H9 (cell line): ENCODE data around the gene LRRC28. TPM values are rescaled to one million over a fixed set of nuclear protein-coding genes. Genes with fewer than 3 reads are reported as not detected.

Experiments used
- DNase-seq: peaks from one replicate; pipeline ENCODE4 v3.0.0-alpha.2; 2017
- H2AFZ ChIP-seq: one replicate; pipeline ENCODE4 v1.6.1; 2013; ENCODE audit warnings: mild to moderate bottlenecking, low read length, control low read depth, moderate library complexity
- H2AK5ac ChIP-seq: 2 replicates; pipeline ENCODE4 v1.6.1; 2013; ENCODE audit warnings: low read length, control low read depth, mixed read lengths; ENCODE audit not compliant: insufficient read length
- H2BK120ac ChIP-seq: one replicate; pipeline ENCODE4 v1.6.1; 2013; ENCODE audit warnings: low read depth, mild to moderate bottlenecking, low read length, control low read depth, inconsistent platforms; ENCODE audit not compliant: poor library complexity, severe bottlenecking
- H2BK12ac ChIP-seq: 2 replicates; pipeline ENCODE4 v1.6.1; 2013; ENCODE audit warnings: low read length, control low read depth, mixed read lengths, low read depth; ENCODE audit not compliant: insufficient read length
- H2BK15ac ChIP-seq: 2 replicates; pipeline ENCODE4 v1.6.1; 2013; ENCODE audit warnings: low read depth, low read length, control low read depth
- H2BK20ac ChIP-seq: one replicate; pipeline ENCODE4 v1.6.1; 2013; ENCODE audit warnings: low read depth, mild to moderate bottlenecking, low read length, control low read depth, inconsistent platforms; ENCODE audit not compliant: poor library complexity, severe bottlenecking
- H2BK5ac ChIP-seq: 2 replicates; pipeline ENCODE4 v1.6.1; 2013; ENCODE audit warnings: low read length, control low read depth, mixed read lengths; ENCODE audit not compliant: insufficient read length
- H3K14ac ChIP-seq: 2 replicates; pipeline ENCODE4 v1.6.1; 2013; ENCODE audit warnings: low read length, control low read depth; ENCODE audit not compliant: insufficient read depth
- H3K18ac ChIP-seq: 2 replicates; pipeline ENCODE4 v1.6.1; 2013; ENCODE audit warnings: low read depth, mild to moderate bottlenecking, mixed read lengths, low read length, control low read depth; ENCODE audit not compliant: insufficient read length
- H3K23ac ChIP-seq: 2 replicates; pipeline ENCODE4 v1.6.1; 2013; ENCODE audit warnings: low read length, control low read depth, mixed read lengths, low read depth; ENCODE audit not compliant: insufficient read length
- H3K23me2 ChIP-seq: 2 replicates; pipeline ENCODE4 v1.6.1; 2013; ENCODE audit warnings: low read depth, mild to moderate bottlenecking, mixed read lengths, low read length, control low read depth; ENCODE audit not compliant: insufficient read length, poor library complexity, severe bottlenecking
- H3K27ac ChIP-seq: 2 replicates; pipeline ENCODE4 v1.5.1; 2013; ENCODE audit warnings: low read length, control low read depth, mixed read lengths, low read depth; ENCODE audit not compliant: insufficient read length
- H3K27me3 ChIP-seq: 2 replicates; pipeline ENCODE4 v1.6.1; 2013; ENCODE audit warnings: low read length, control low read depth, inconsistent platforms; ENCODE audit not compliant: insufficient read depth
- H3K4ac ChIP-seq: 2 replicates; pipeline ENCODE4 v1.6.1; 2013; ENCODE audit warnings: low read depth, mild to moderate bottlenecking, control low read depth, inconsistent platforms, low read length, moderate library complexity
- H3K4me1 ChIP-seq: 2 replicates; pipeline ENCODE4 v1.6.1; 2013; ENCODE audit warnings: low read length, control low read depth, inconsistent platforms; ENCODE audit not compliant: insufficient read depth
- H3K4me2 ChIP-seq: 2 replicates; pipeline ENCODE4 v1.6.1; 2013; ENCODE audit warnings: low read length, control low read depth, mixed read lengths; ENCODE audit not compliant: insufficient read length, insufficient read depth
- H3K56ac ChIP-seq: 2 replicates; pipeline ENCODE4 v1.6.1; 2013; ENCODE audit warnings: low read depth, mild to moderate bottlenecking, mixed read lengths, low read length, control low read depth; ENCODE audit not compliant: insufficient read length
- H3K79me1 ChIP-seq: 2 replicates; pipeline ENCODE4 v1.6.1; 2013; ENCODE audit warnings: low read depth, mild to moderate bottlenecking, moderate library complexity, low read length, control low read depth, inconsistent platforms; ENCODE audit not compliant: insufficient read depth, poor library complexity, severe bottlenecking
- H3K79me2 ChIP-seq: 2 replicates; pipeline ENCODE4 v1.6.1; 2013; ENCODE audit warnings: low read length, control low read depth, inconsistent platforms; ENCODE audit not compliant: insufficient read depth
- H3K9ac ChIP-seq: 2 replicates; pipeline ENCODE4 v1.6.1; 2013; ENCODE audit warnings: low read length, control low read depth, mixed read lengths; ENCODE audit not compliant: insufficient read length; ENCODE audit errors: extremely low read depth
- H3K9me3 ChIP-seq: one replicate; pipeline ENCODE4 v1.6.1; 2013; ENCODE audit warnings: low read depth, low read length, inconsistent platforms; ENCODE audit not compliant: control insufficient read depth
- H3T11ph ChIP-seq: one replicate; pipeline ENCODE4 v1.6.1; 2013; ENCODE audit warnings: mild to moderate bottlenecking, low read length, control low read depth, inconsistent platforms
- H4K20me1 ChIP-seq: one replicate; pipeline ENCODE4 v1.6.1; 2013; ENCODE audit not compliant: control insufficient read depth, insufficient read length, insufficient read depth
- H4K5ac ChIP-seq: 2 replicates; pipeline ENCODE4 v1.6.1; 2013; ENCODE audit warnings: low read depth, mild to moderate bottlenecking, mixed read lengths, low read length, control low read depth; ENCODE audit not compliant: insufficient read length
- H4K8ac ChIP-seq: replicated peaks from 2 replicates; pipeline ENCODE4 v1.6.1; 2013; ENCODE audit warnings: low read length, control low read depth, mixed read lengths, low read depth; ENCODE audit not compliant: insufficient read length
- H4K91ac ChIP-seq: 2 replicates; pipeline ENCODE4 v1.6.1; 2013; ENCODE audit warnings: low read depth, mild to moderate bottlenecking, moderate library complexity, mixed read lengths, low read length, control low read depth; ENCODE audit not compliant: insufficient read length
- H3K27ac Mint-ChIP-seq, 3 experiments: 2 replicates in 2 of 3; 3 replicates in 1 of 3; pipeline ENCODE4 v1.8.0; 2020 to 2021; ENCODE audit warnings: mixed read lengths in 3 of 3, mild to moderate bottlenecking in 1 of 3, moderate library complexity in 1 of 3
- H3K27me3 Mint-ChIP-seq: 2 replicates; pipeline ENCODE4 v1.8.0; 2021; ENCODE audit warnings: low read depth, mild to moderate bottlenecking, moderate library complexity, mixed read lengths
- H3K36me3 Mint-ChIP-seq, 3 experiments: 2 replicates in 2 of 3; 3 replicates in 1 of 3; pipeline ENCODE4 v1.8.0; 2020 to 2021; ENCODE audit warnings: low read depth in 3 of 3, mixed read lengths in 3 of 3; ENCODE audit not compliant: insufficient read depth in 1 of 3
- H3K4me1 Mint-ChIP-seq, 2 experiments: 2 replicates each; pipeline ENCODE4 v1.8.0; 2020; ENCODE audit warnings: mixed read lengths in 2 of 2
- H3K4me3 Mint-ChIP-seq, 2 experiments: 2 replicates in 1 of 2; 3 replicates in 1 of 2; pipeline ENCODE4 v1.8.0; 2020 to 2021; ENCODE audit warnings: mild to moderate bottlenecking in 2 of 2, mixed read lengths in 2 of 2, moderate library complexity in 1 of 2
- H3K9me3 Mint-ChIP-seq, 2 experiments: 2 replicates in 1 of 2; 3 replicates in 1 of 2; pipeline ENCODE4 v1.8.0; 2020; ENCODE audit warnings: mild to moderate bottlenecking in 2 of 2, mixed read lengths in 2 of 2, moderate library complexity in 1 of 2
- WGBS: extraction: QIAGEN DNeasy Blood & Tissue Kit; methylation state at CpG from one replicate; pipeline ENCODE4 v1.1.7; 2013; ENCODE audit warnings: missing lambda C conversion rate, low lambda C conversion rate, mixed read lengths; ENCODE audit not compliant: insufficient read length; ENCODE audit errors: extremely low coverage; 5-methylcytosine and 5-hydroxymethylcytosine counted together
- total RNA-seq: library from RNA; stranded (reverse); gene quantifications from 2 replicates; pipeline ENCODE4 v1.2.1, GENCODE V29; 2021
- TF ChIP-seq, protein P1 (sequence below): fragments of 200-600 bp; sonication (generic); conservative IDR thresholded peaks from 3 replicates; pipeline ENCODE4 v1.8.0; 2021; ENCODE audit warnings: antibody characterized with exemption, mild to moderate bottlenecking

Gene LRRC28
- total RNA-seq, 1 experiment from 2014 or later, result 17.6 TPM

DNA sequence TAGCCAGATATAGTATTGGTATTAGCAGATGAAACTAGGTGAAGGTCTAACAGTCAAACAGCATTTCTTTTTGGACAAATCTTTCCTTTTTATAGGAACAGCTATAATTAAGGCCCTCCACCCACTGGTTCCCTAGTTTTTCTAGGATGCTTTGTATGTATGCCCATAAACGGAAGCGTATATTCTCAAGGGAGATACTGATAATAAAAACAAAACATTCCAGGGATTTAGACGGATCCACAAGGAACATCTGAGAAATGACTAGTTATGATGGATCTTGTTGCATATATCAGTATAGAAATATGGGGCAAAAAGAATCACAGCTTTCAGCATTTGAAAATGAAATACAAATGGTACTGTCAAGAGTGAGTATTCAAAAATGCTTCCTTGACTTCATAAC lies 22.5 kb downstream of the LRRC28 start:
- Mint-ChIP-seq H3K36me3 (no peaks in the 10 kb centered on the region), H3K4me3 (no peak overlapping the region), H3K9me3 (no peaks in the 10 kb centered on the region), H3K27me3 (no peaks in the 10 kb centered on the region; the same call in 1 of the 2 replicates), H3K27ac (no peak overlapping the region), H3K4me1 (peaks cover 8% of the 10 kb centered on the region in 2 experiments)
- no peak overlapping the region for H4K8ac ChIP-seq
- H2BK5ac ChIP-seq, result no peak overlapping the region
- H4K20me1 ChIP-seq, result no peaks in the 10 kb centered on the region
- no peak overlapping the region for H4K5ac ChIP-seq
- no peak overlapping the region for H3K9ac ChIP-seq
- no peak overlapping the region for H2BK120ac ChIP-seq
- H2AK5ac ChIP-seq, result no peak overlapping the region
- no peaks in the 10 kb centered on the region for H3K27me3 ChIP-seq
- no peaks in the 10 kb centered on the region for H3K23me2 ChIP-seq
- TF ChIP-seq, protein P1, sequence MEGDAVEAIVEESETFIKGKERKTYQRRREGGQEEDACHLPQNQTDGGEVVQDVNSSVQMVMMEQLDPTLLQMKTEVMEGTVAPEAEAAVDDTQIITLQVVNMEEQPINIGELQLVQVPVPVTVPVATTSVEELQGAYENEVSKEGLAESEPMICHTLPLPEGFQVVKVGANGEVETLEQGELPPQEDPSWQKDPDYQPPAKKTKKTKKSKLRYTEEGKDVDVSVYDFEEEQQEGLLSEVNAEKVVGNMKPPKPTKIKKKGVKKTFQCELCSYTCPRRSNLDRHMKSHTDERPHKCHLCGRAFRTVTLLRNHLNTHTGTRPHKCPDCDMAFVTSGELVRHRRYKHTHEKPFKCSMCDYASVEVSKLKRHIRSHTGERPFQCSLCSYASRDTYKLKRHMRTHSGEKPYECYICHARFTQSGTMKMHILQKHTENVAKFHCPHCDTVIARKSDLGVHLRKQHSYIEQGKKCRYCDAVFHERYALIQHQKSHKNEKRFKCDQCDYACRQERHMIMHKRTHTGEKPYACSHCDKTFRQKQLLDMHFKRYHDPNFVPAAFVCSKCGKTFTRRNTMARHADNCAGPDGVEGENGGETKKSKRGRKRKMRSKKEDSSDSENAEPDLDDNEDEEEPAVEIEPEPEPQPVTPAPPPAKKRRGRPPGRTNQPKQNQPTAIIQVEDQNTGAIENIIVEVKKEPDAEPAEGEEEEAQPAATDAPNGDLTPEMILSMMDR, result no peak
- no peak overlapping the region for H2BK20ac ChIP-seq
- H3K56ac ChIP-seq, result no peak overlapping the region
- H2AFZ ChIP-seq, result no peak overlapping the region
- no peaks in the 10 kb centered on the region for H3K4me1 ChIP-seq
- no peak overlapping the region for H3K4ac ChIP-seq
- H3K23ac ChIP-seq, result no peak overlapping the region
- no peak for DNase-seq
- H2BK12ac ChIP-seq, result no peak overlapping the region
- H2BK15ac ChIP-seq, result no peak overlapping the region
- no peaks in the 10 kb centered on the region for H3K9me3 ChIP-seq
- no peaks in the 10 kb centered on the region for H3K79me1 ChIP-seq
- no CpG with 5 or more reads among the region's 3 CpGs for WGBS
- H3K4me2 ChIP-seq, result no peak overlapping the region
- H3K14ac ChIP-seq, result no peak overlapping the region
- no peak overlapping the region for H3K18ac ChIP-seq
- H4K91ac ChIP-seq, result no peak overlapping the region
- H3K79me2 ChIP-seq, result no peaks in the 10 kb centered on the region
- H3T11ph ChIP-seq, result no peak overlapping the region
- H3K27ac ChIP-seq, result no peak overlapping the region
